ENCODE measurements around the gene LRRK1.

DNA sequence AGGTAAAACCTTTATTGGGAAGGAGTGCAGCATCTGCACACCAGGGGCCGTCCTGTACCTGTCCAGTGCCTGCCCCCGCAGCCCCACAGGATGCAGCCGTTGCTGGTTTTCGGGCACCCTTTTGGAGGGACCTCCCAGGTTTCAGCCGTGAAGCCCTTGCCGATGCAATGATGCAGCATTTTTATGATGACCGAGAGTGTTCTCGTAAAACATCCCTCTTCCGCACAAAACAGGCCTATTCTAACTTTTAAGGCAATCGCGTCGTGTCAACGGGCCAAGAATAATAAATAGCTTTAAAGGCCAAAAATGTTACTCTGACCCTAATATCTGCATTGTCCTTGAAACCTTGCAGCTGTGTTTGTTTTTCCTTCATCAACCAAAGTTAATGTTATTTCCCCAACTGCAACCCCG is 126.1 kb downstream of the LRRK1 start:
- no peak for TF ChIP-seq CHD1 (IDR thresholded peaks at IDR 0.05; ENCODE audit: low read depth, low read length)
- no peak for TF ChIP-seq CTCF (conservative IDR thresholded peaks at IDR 0.05; ENCODE audit: low read depth, low read length)
- no peak for TF ChIP-seq POLR2A (IDR thresholded peaks at IDR 0.05; ENCODE audit: low read depth, low read length)
- no peak for TF ChIP-seq RAD21 (IDR thresholded peaks at IDR 0.05; ENCODE audit: low read length)
- no peak for TF ChIP-seq MXI1 (IDR thresholded peaks at IDR 0.05; ENCODE audit: borderline replicate concordance, low read depth, low read length)
- TF ChIP-seq RFX5 (IDR thresholded peaks at IDR 0.05; ENCODE audit: low read depth, low read length): no peak
- no peak for TF ChIP-seq MAZ (IDR thresholded peaks at IDR 0.05; ENCODE audit: borderline replicate concordance, low read depth, low read length)
- TF ChIP-seq NFE2L2 (IDR thresholded peaks at IDR 0.05; ENCODE audit: low read depth, low read length): peak; percentile 52; the same call in 1 of the 2 replicates
- no peak for TF ChIP-seq CEBPB (IDR thresholded peaks at IDR 0.05; ENCODE audit: low read depth, low read length)
- no peak for TF ChIP-seq RCOR1 (IDR thresholded peaks at IDR 0.05; ENCODE audit: insufficient replicate concordance, low read length)
- no peak for TF ChIP-seq BHLHE40 (IDR thresholded peaks at IDR 0.05; ENCODE audit: low read depth, low read length)
- TF ChIP-seq FOS (IDR thresholded peaks at IDR 0.05; ENCODE audit: low read depth, low read length): no peak
- no peak for TF ChIP-seq SMC3 (IDR thresholded peaks at IDR 0.05; ENCODE audit: low read depth, low read length)
